GM18499 (cell line): ENCODE measurements around the gene KRT26.
"Not testable (repeated sequence)": the region's sequence is repeated elsewhere in the genome, so short reads cannot be mapped to it uniquely, and the experiment has no call there.

Experiments
- ATAC-seq: cut with Tn5 transposase; IDR thresholded peaks from one replicate; pipeline ENCODE4 v1.9.1; 2021; ENCODE audit warnings: moderate number of reproducible peaks; ENCODE audit not compliant: insufficient read depth, unreplicated experiment

The KRT26 gene

DNA sequence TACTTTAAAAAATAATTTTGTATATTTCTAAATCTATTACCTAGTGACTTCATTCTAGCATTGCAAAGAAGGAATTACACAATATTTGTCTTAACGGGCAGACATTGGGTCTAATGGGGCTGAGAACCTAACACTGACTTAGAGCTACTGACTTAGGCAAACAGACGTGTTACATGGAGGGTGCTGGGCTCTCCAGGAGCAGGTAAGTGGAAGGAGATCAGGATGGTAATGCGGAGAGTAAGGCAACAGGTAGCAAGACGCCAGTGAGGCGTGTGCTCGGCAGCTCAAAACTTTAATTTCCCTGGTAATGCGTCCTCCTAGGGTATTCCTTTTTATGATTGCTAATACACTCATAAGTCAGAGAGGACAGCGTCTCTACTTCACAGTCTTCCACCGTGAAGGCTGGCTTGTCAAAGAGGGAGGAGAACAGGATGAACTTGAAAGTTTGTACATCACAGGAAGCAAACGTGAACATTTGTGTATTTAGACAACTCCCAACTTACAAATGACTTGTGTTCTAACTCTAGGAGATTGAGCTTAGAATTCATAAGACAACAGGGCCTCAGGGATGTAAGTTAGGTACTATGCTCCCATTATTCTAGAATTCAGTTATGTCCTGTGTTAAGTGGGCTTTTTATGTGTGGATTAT lies 23.1 kb upstream of the KRT26 start:
- no peak for ATAC-seq

- no peak for ATAC-seq
Observed at GRCh38 chr17:40794466-40794865, 22.5 kb upstream of the KRT26 start.

DNA sequence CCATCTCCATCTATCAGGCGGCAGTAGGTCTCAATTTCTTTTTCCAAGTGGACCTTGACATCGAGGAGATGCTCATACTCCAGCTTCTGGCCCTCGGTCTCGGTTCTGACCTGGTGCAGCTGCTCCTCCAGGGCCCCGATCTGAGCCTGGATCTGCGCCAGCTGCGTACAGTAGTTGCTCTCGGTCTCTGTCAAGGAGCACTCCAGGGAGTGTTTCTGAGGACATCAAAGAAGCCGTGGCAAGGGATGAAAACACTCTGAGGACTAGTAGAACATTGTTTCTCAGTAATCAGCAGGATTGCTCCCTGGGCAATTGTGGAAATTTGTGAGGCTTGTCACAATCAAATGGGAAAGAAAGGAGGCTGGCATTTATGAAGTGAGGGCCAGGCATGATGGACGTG lies 21.8 kb upstream of the KRT26 start:
- ATAC-seq, result no peak

DNA sequence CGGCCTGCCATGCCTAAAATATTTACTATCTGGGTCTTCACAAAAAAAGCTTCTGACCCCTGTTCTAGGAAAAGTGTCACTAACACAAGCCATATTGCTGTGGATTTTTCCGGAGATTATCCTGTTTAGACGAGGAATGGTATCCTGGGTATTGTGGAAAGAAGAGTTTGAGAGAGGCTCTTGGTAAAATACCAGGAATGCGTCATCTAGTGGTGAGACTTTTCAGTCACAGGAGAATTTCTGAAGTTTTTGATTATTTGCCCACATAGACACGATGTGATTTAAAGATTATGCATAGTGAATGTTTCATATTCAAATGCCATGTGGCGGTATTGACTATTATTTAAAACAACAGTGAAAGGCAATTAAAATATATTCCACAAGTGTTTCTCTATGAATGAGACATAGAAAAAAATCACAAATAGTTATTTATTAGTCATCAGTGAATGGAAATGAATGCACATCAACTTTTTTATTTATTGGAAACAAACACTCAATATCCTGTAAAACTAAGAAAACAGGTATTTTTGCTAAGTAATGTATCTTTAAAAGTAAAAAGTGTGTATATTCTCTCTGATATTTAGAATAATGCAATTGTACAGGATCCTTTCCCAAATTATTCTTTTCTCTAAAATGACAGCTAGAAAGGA lies 19.9 kb upstream of the KRT26 start:
- ATAC-seq, result no peak

- ATAC-seq, result no peak
Observed at GRCh38 chr17:40791111-40791510, 19.1 kb upstream of the KRT26 start.

GRCh38 chr17:40782450-40782849 lies 10.4 kb upstream of the KRT26 start, which contains the start of gene KRT27:
TSS of gene KRT27 (minus strand) at chr17:40782550. CDS start at chr17:40782493, 57 bp downstream.
- no peak for ATAC-seq

DNA sequence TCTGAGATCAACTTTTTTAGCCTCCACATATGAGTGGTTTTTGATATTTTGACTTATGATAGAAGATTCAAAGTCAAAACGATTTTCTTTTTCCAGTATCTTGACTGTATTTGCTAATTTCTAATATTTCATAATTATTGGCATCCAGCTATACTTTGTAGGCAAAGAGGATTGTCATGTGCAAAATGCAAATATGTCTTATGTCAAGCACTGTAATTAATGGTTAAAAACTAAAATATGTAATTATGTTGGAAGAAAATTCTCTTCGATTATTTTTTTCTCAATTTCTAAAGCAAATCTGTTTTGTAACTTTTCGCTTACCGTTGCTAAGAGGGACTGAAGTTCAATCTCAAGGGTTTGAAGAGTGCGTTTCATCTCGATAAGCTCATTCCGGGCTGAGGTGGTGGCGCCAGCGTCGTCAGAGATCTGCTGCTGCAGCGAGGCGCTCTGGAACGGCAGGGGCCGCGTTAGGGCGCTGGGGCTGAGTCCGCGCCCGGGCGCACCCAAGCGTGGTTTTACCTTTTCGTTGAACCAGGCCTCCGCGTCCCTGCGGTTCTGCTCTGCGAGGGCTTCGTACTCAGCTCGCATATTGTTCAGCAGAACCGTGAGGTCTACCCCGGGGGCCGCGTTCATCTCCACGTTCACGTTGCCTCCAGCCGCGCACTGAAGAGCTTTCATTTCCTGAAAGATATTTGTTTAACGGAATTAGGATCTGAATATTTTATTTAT lies 7.3 kb upstream of the KRT26 start:
- ATAC-seq, result no peak

- no peak for ATAC-seq
Observed at GRCh38 chr17:40778461-40778860, 6.5 kb upstream of the KRT26 start.

- ATAC-seq, result no peak
Observed at GRCh38 chr17:40777971-40778370, 6.0 kb upstream of the KRT26 start.

GRCh38 chr17:40777459-40777858 lies 5.5 kb upstream of the KRT26 start:
- no peak for ATAC-seq

DNA sequence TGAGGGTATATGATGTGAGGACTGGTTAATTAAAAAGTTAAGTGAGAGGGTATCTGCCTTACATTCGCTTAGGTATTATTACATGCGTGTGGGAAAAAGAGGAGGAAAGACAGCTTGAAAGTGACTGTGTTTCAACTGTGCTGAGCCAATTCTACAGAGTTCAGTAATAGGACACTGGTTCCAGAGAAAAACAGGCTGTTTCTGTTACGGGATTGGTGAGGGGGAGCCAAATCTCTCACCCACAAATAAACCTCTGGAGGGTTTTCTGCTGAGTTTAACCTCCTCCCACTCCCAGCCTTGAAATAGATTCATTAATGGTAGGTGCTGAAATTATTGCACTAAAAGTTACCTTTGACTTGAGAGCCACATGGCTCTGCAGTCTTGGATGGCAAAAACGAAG lies 3.9 kb upstream of the KRT26 start:
- ATAC-seq, result no peak

DNA sequence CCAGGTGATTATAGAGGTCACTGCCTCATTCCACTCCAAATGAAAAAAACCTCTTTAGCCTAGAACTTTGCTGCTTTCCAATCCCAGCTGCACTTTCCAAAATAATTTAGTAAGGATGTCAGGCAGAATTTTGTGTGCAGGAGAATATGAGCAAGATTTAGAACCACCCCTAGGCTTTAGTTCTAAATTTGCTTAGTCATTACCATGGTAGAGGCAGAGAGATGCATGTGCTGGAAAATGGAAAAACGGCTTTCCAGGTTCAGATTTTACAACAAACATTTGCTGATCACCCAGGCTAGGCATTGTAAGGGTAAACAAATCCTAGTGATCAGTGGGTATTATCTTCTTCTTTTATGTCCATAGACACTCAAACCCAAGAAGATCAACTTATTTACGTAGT lies 6.3 kb downstream of the KRT26 start:
- no peak for ATAC-seq

- no peak for ATAC-seq
Observed at GRCh38 chr17:40763752-40764151, 8.2 kb downstream of the KRT26 start.

DNA sequence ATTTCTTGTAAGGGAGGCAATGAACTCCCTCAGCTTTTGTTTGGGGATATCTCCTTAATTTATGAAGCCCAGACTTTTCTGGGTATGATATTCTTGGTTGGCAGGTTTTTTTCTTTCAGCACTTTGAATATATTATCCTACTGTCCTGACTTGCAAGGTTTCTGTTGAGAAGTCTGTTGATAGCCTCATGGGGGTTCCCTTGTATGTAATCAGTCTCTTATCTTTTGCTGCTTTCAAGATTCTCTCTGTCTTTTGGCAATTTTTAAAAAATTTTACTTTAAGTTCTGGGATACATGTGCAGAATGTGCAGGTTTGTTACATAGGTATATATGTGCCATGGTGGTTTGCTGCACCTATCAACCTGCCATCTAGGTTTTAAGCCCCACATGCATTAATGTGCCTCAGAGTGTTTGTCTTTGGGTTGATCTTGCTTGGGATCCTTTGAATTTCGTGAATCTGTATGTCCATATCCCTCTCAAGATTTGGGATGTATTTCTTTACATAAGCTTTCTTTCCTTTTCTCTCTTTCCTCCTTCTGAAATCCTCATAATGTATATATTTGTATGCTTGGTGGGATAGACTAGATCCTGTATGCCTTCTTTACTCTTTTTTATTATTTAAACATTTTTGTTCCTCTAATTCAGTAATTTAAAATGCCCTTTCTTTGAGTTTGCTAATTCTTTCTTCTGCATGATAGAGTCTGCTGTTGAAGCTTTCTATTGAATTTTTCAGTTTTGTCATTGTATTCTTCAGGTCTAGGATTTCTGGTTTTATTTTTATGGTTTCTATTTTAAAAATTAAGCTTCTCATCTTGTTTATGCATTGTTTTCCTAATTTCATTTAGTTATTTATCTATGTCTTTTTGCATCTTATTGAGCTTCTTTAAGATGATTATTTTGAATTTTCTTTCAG lies 11.6 kb downstream of the KRT26 start:
- no peak for ATAC-seq

GRCh38 chr17:40755231-40755630 lies 16.8 kb downstream of the KRT26 start, which contains the start of gene KRT25:
TSS of gene KRT25 (minus strand) at chr17:40755331. CDS start at chr17:40755271, 60 bp downstream.
- no peak for ATAC-seq

- ATAC-seq, result no peak
Observed at GRCh38 chr17:40753804-40754203, 18.2 kb downstream of the KRT26 start.

- no peak for ATAC-seq
Observed at GRCh38 chr17:40751065-40751464, 20.9 kb downstream of the KRT26 start.

DNA sequence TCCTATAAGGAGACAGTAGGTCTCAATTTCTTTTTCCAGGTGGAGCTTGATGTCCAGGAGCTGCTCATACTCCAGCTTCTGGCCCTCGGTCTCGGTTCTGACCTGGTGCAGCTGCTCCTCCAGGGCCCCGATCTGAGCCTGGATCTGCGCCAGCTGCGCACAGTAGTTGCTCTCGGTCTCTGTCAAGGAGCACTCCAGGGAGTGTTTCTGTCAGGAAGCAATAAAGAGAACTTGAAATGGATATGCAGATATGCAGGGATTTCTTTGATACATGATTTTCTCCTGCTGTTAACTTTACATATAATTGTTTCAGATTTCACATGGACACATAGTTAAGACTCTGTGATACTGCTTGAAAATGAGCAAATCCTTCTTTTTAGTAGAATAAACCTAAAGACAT lies 21.6 kb downstream of the KRT26 start:
- no peak for ATAC-seq

- not testable (repeated sequence) for ATAC-seq
Observed at GRCh38 chr17:40748666-40749065, 23.3 kb downstream of the KRT26 start.

DNA sequence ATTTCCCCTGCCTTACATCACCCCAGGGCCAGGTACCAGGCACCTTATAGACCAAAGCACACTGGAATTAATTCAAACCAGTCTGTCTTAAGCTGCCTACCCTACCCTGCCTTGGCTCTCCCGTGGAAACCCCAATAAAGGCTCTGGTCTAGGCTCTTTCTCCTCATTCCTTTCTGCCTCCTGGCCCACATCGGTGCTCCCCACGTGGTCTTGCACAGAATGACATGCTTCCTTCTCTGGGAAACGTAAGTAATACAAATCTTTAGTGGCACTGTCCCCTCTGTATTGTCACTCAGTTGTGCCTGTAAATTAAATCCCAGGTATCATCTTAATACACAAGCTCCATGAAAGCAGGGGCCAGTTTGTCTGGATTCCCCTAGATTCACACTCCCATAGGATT lies 33.4 kb downstream of the KRT26 start:
- no peak for ATAC-seq
